ENCODE results near the gene SEC24C. TPM values are rescaled to one million over a fixed set of nuclear protein-coding genes. Genes with fewer than 3 reads are reported as not detected.

Gene SEC24C
- total and polyA plus RNA-seq, 2 of the 4 experiments (the other 2 are of a cell fraction) = 74.2 to 88.9 TPM

- TF ChIP-seq ELK1 (IDR thresholded peaks at IDR 0.05; ENCODE audit: borderline replicate concordance, low read depth, low read length) = no peak
These were observed 73.0 kb downstream of the SEC24C start (continued) for GRCh38 chr10:73816917-73817729.

GRCh38 chr10:73817826-73818225, 73.7 kb downstream of the SEC24C start:
- BruUV-seq (replicated peaks) = no TSS peak
- no peaks in the 10 kb centered on the region for H3K27me3 ChIP-seq (ENCODE audit: control insufficient read depth, insufficient read depth, low read length)
- H3K18ac ChIP-seq (ENCODE audit: low read depth, low read length) = no peak overlapping the region
- H3K4me2 ChIP-seq (ENCODE audit: low read depth, low read length) = no peak overlapping the region
- no peaks in the 10 kb centered on the region for H3K9me3 ChIP-seq (ENCODE audit: control insufficient read depth, insufficient read depth, low read length)
- no peak overlapping the region for H3K9ac ChIP-seq (ENCODE audit: low read depth, low read length)
- peak overlapping the region; percentile 17; the same call in 1 of the 2 replicates for H2AK5ac ChIP-seq (ENCODE audit: low read depth, low read length)
- H2BK120ac ChIP-seq (ENCODE audit: low read depth, low read length) = peak overlapping the region; percentile 22; the same call in 1 of the 2 replicates
- peaks cover 30% of the 10 kb centered on the region for H3K36me3 ChIP-seq (ENCODE audit: control insufficient read depth, insufficient read depth, low read length)
- in situ Hi-C loops (cut with MboI; ENCODE audit: low sequenced_read_pairs) = no loop called here
- CTCF ChIA-PET = no interaction called here
- DNase-seq (no peak), ATAC-seq (ENCODE audit: low read depth) (no peak)
- peaks cover 10% of the 10 kb centered on the region; the same call in 1 of the 2 replicates for H3K9me1 ChIP-seq (ENCODE audit: insufficient read depth, low read length)
- H2BK20ac ChIP-seq (ENCODE audit: low read depth, low read length) = no peak overlapping the region
- H3K56ac ChIP-seq (ENCODE audit: extremely low read depth, insufficient read depth, low read length) = no peak overlapping the region
- H2AFZ ChIP-seq (replicated peaks; ENCODE audit: low read length, poor library complexity) = no peak overlapping the region
- H2BK15ac ChIP-seq (ENCODE audit: low read depth, low read length) = no peak overlapping the region
- no peak overlapping the region for H3K4me3 ChIP-seq (ENCODE audit: insufficient read depth, low read depth, low read length)
- dilution Hi-C loops (cut with HindIII; ENCODE audit: low sequenced_read_pairs, unreplicated experiment) = no loop called here
- no peak overlapping the region for H4K8ac ChIP-seq (ENCODE audit: low read depth in 2 of 2, low read length in 2 of 2)
- 100% methylated on average over 1 of the region's 5 CpGs; no CpG with 5 or more reads in 1 of the 2 experiments for WGBS, 2 experiments (ENCODE audit: extremely low coverage in 2 of 2, insufficient read length in 1 of 2)
- peaks cover 0 to 9% of the 10 kb centered on the region in 2 experiments; a peak in 1 of 4 replicates for H3K79me1 ChIP-seq (ENCODE audit: low read depth in 1 of 2, low read length in 2 of 2)
- no peak overlapping the region for H2AK9ac ChIP-seq (replicated peaks; ENCODE audit: low read depth, low read length, poor library complexity)
- no peak overlapping the region for H3K27ac ChIP-seq (ENCODE audit: insufficient read depth, low read length)
- peaks cover 10% of the 10 kb centered on the region for H3K4me1 ChIP-seq (ENCODE audit: control insufficient read depth, insufficient read depth, low read length)
- H4K91ac ChIP-seq (ENCODE audit: insufficient read depth, low read depth, low read length) = peak overlapping the region; percentile 95; the same call in 1 of the 2 replicates
- TF ChIP-seq RAD21 (IDR thresholded peaks at IDR 0.05; ENCODE audit: low read length) = no peak
- H2BK5ac ChIP-seq (ENCODE audit: low read depth, low read length, poor library complexity, severe bottlenecking) = no peak overlapping the region
- POLR2A ChIA-PET (ENCODE audit: unreplicated experiment) = no interaction called here
- H3K4ac ChIP-seq (ENCODE audit: low read depth, low read length) = peak overlapping the region; percentile 84; the same call in 1 of the 2 replicates
- H3K14ac ChIP-seq (replicated peaks; ENCODE audit: low read depth, low read length) = no peak overlapping the region
- H4K20me1 ChIP-seq (ENCODE audit: insufficient read depth, low read length) = no peaks in the 10 kb centered on the region
- H4K5ac ChIP-seq (ENCODE audit: low read depth, low read length) = no peak overlapping the region
- no peak overlapping the region for H3K23ac ChIP-seq (ENCODE audit: low read depth, low read length)
- intact Hi-C loops (cut with micrococcal nuclease) = no loop called here

Measured in IMR-90 (cell line).